ENCODE measurements around the gene TREH.

- TF ChIP-seq POLR2AphosphoS5 (IDR thresholded peaks at IDR 0.05; ENCODE audit: low read depth) (no peak), ZNF331 (CRISPR knock-in tag; IDR thresholded peaks at IDR 0.05; ENCODE audit: low read depth) (no peak), REST (IDR thresholded peaks at IDR 0.05; ENCODE audit: unreplicated experiment) (no peak), ETS1 (IDR thresholded peaks at IDR 0.05) (no peak), EZH2 (IDR thresholded peaks at IDR 0.05; ENCODE audit: low read depth, unreplicated experiment) (no peak), CREB1 (CRISPR knock-in tag; IDR thresholded peaks at IDR 0.05; ENCODE audit: low read depth) (no peak), EZH2phosphoT487 (IDR thresholded peaks at IDR 0.05; ENCODE audit: unreplicated experiment) (no peak), JUNB (IDR thresholded peaks at IDR 0.05; ENCODE audit: unreplicated experiment) (no peak)
- TF ChIP-seq, protein P1, sequence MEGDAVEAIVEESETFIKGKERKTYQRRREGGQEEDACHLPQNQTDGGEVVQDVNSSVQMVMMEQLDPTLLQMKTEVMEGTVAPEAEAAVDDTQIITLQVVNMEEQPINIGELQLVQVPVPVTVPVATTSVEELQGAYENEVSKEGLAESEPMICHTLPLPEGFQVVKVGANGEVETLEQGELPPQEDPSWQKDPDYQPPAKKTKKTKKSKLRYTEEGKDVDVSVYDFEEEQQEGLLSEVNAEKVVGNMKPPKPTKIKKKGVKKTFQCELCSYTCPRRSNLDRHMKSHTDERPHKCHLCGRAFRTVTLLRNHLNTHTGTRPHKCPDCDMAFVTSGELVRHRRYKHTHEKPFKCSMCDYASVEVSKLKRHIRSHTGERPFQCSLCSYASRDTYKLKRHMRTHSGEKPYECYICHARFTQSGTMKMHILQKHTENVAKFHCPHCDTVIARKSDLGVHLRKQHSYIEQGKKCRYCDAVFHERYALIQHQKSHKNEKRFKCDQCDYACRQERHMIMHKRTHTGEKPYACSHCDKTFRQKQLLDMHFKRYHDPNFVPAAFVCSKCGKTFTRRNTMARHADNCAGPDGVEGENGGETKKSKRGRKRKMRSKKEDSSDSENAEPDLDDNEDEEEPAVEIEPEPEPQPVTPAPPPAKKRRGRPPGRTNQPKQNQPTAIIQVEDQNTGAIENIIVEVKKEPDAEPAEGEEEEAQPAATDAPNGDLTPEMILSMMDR (conservative IDR thresholded peaks at IDR 0.05; ENCODE audit: low read depth in 2 of 2), result no peak
Measured at GRCh38 chr11:118684187-118684586, 4.7 kb upstream of the TREH start.
